Mesenchymal stem cell (in vitro differentiated cells and primary cell): ENCODE results near the gene TRPC6. TPM values are rescaled to one million over a fixed set of nuclear protein-coding genes. Genes with fewer than 3 reads are reported as not detected.

Source experiments
- DNase-seq: peaks from one replicate; pipeline ENCODE4 v3.0.0-alpha.2; 2013
- H2AFZ ChIP-seq: one replicate; pipeline ENCODE4 v1.6.1; 2013; ENCODE audit warnings: low read depth, mild to moderate bottlenecking, control low read depth, inconsistent platforms, low read length, moderate library complexity
- H2AK5ac ChIP-seq: 2 replicates; pipeline ENCODE4 v1.6.1; 2013; ENCODE audit warnings: low read length, moderate library complexity, mild to moderate bottlenecking, inconsistent platforms; ENCODE audit not compliant: severe bottlenecking
- H2BK120ac ChIP-seq: one replicate; pipeline ENCODE4 v1.6.1; 2013; ENCODE audit warnings: low read depth, mild to moderate bottlenecking, inconsistent platforms, low read length, moderate library complexity
- H2BK12ac ChIP-seq, 2 experiments: one replicate each; pipeline ENCODE4 v1.6.1; 2013; ENCODE audit warnings: inconsistent platforms in 2 of 2, low read length in 2 of 2, mild to moderate bottlenecking in 2 of 2, moderate library complexity in 2 of 2, control low read depth in 1 of 2
- H2BK15ac ChIP-seq: one replicate; pipeline ENCODE4 v1.6.1; 2013; ENCODE audit warnings: mild to moderate bottlenecking, low read depth, inconsistent platforms; ENCODE audit not compliant: poor library complexity, severe bottlenecking
- H2BK5ac ChIP-seq: 2 replicates; pipeline ENCODE4 v1.6.1; 2013; ENCODE audit warnings: low read depth, mild to moderate bottlenecking, low read length, control low read depth, inconsistent platforms; ENCODE audit not compliant: poor library complexity, severe bottlenecking
- H3K14ac ChIP-seq, 2 experiments: one replicate each; pipeline ENCODE4 v1.6.1; 2013; ENCODE audit warnings: inconsistent platforms in 2 of 2, low read length in 2 of 2, control low read depth in 1 of 2, mild to moderate bottlenecking in 1 of 2, moderate library complexity in 1 of 2
- H3K18ac ChIP-seq, 2 experiments: one replicate each; pipeline ENCODE4 v1.6.1; 2013; ENCODE audit warnings: inconsistent platforms in 2 of 2, low read length in 2 of 2, control low read depth in 1 of 2, low read depth in 1 of 2, mild to moderate bottlenecking in 1 of 2
- H3K23ac ChIP-seq, 2 experiments: one replicate each; pipeline ENCODE4 v1.6.1; 2013; ENCODE audit warnings: inconsistent platforms in 2 of 2, low read length in 2 of 2, mild to moderate bottlenecking in 2 of 2, moderate library complexity in 2 of 2, control low read depth in 1 of 2
- H3K27ac ChIP-seq: 2 replicates; pipeline ENCODE4 v1.5.1; 2013; ENCODE audit warnings: mild to moderate bottlenecking, moderate library complexity, low read length, control low read depth, inconsistent platforms; ENCODE audit not compliant: poor library complexity, severe bottlenecking
- H3K27me3 ChIP-seq, 2 experiments: 2 replicates each; pipeline versions ENCODE4 v1.6.1 to v1.7.0; 2013; ENCODE audit warnings: low read length in 2 of 2, mild to moderate bottlenecking in 2 of 2, moderate library complexity in 2 of 2, control low read depth in 1 of 2, inconsistent platforms in 1 of 2; ENCODE audit not compliant: control insufficient read depth in 1 of 2, insufficient read depth in 1 of 2
- H3K36me3 ChIP-seq, 2 experiments: 2 replicates each; pipeline versions ENCODE4 v1.6.1 to v1.7.0; 2013; ENCODE audit warnings: low read length in 2 of 2, control low read depth in 1 of 2, inconsistent platforms in 1 of 2, low read depth in 1 of 2, mild to moderate bottlenecking in 1 of 2; ENCODE audit not compliant: insufficient read depth in 2 of 2, control insufficient read depth in 1 of 2
- H3K4ac ChIP-seq, 2 experiments: one replicate each; pipeline ENCODE4 v1.6.1; 2013; ENCODE audit warnings: inconsistent platforms in 2 of 2, low read length in 2 of 2, mild to moderate bottlenecking in 2 of 2, moderate library complexity in 2 of 2, control low read depth in 1 of 2, low read depth in 1 of 2
- H3K4me1 ChIP-seq: 2 replicates; pipeline ENCODE4 v1.6.1; 2013; ENCODE audit warnings: low read depth, low read length, control low read depth; ENCODE audit not compliant: control insufficient read depth, insufficient read depth
- H3K4me2 ChIP-seq: 2 replicates; pipeline ENCODE4 v1.6.1; 2013; ENCODE audit warnings: low read length, mild to moderate bottlenecking, inconsistent platforms; ENCODE audit not compliant: poor library complexity, severe bottlenecking
- H3K4me3 ChIP-seq, 2 experiments: 2 replicates each; pipeline versions ENCODE4 v1.5.1 to v1.7.0; 2013; ENCODE audit warnings: low read length in 2 of 2, mild to moderate bottlenecking in 2 of 2, control low read depth in 1 of 2, low read depth in 1 of 2; ENCODE audit not compliant: insufficient read depth in 1 of 2
- H3K79me1 ChIP-seq: replicated peaks from 2 replicates; pipeline ENCODE4 v1.6.1; 2013; ENCODE audit warnings: mild to moderate bottlenecking, control low read depth, low read length, inconsistent platforms; ENCODE audit not compliant: poor library complexity, severe bottlenecking
- H3K9ac ChIP-seq: 2 replicates; pipeline ENCODE4 v1.7.0; 2013; ENCODE audit warnings: mild to moderate bottlenecking, low read length, moderate library complexity
- H3K9me3 ChIP-seq: 2 replicates; pipeline ENCODE4 v1.7.0; 2013; ENCODE audit warnings: mild to moderate bottlenecking, low read length; ENCODE audit not compliant: control insufficient read depth
- H4K8ac ChIP-seq: one replicate; pipeline ENCODE4 v1.6.1; 2013; ENCODE audit warnings: inconsistent platforms, mild to moderate bottlenecking, low read length, moderate library complexity
- H4K91ac ChIP-seq: one replicate; pipeline ENCODE4 v1.6.1; 2013; ENCODE audit warnings: mild to moderate bottlenecking, low read length, inconsistent platforms
- WGBS: methylation state at CpG from one replicate; pipeline ENCODE4 v1.1.7; 2013; ENCODE audit warnings: mixed read lengths; 5-methylcytosine and 5-hydroxymethylcytosine counted together
- small RNA-seq: library from polyadenylated mRNA; stranded (forward); fragments of <200 nt; extraction: miRNeasy Mini kit (QIAGEN cat#:217004); gene quantifications from one replicate; pipeline ENCODE3, GENCODE V24; 2013; ENCODE audit warnings: low read depth

Gene TRPC6

GRCh38 chr11:101407324-101407723 is 176.5 kb downstream of the TRPC6 start:
- H2BK120ac ChIP-seq: no peak overlapping the region
- 94% methylated on average over 2 of the region's 2 CpGs for WGBS

More at GRCh38 chr11:101407324-101407723, 176.5 kb downstream of the TRPC6 start:
- H3K9ac ChIP-seq: no peak overlapping the region
- no peaks in the 10 kb centered on the region for H3K4me1 ChIP-seq
- H2BK12ac ChIP-seq: no peak overlapping the region
- H3K23ac ChIP-seq: no peak overlapping the region
- no peaks in the 10 kb centered on the region for H3K79me1 ChIP-seq
- H2AK5ac ChIP-seq: no peak overlapping the region
- no peaks in the 10 kb centered on the region for H3K9me3 ChIP-seq
- DNase-seq: no peak
- H2AFZ ChIP-seq: no peak overlapping the region
- H2BK5ac ChIP-seq: no peak overlapping the region
- H3K36me3 ChIP-seq: no peaks in the 10 kb centered on the region
- peaks cover 5 to 6% of the 10 kb centered on the region in 2 experiments for H3K27me3 ChIP-seq
- H3K4ac ChIP-seq: no peak overlapping the region
- peak overlapping the region in 1 of 2 experiments; percentile 32 for H3K4me3 ChIP-seq
- H3K27ac ChIP-seq: no peak overlapping the region
- no peak overlapping the region for H3K4me2 ChIP-seq
- no peak overlapping the region for H4K8ac ChIP-seq
- no peak overlapping the region for H4K91ac ChIP-seq
- H3K18ac ChIP-seq: no peak overlapping the region
- H3K14ac ChIP-seq: no peak overlapping the region
- no peak overlapping the region for H2BK15ac ChIP-seq

Small RNA genes lying within 50 kb of the gene (small RNA-seq; reads per million reads assigned to genes)
- not detected for gene MIR3920
